Measurements from ENCODE around the gene TRAF2.

Gene TRAF2

GRCh38 chr9:136947955-136948510, 61.7 kb downstream of the TRAF2 start:
- H3K4me1 Mint-ChIP-seq = peaks cover 39% of the 10 kb centered on the region
- DNase-seq = no peak
- no peak for ATAC-seq
- no peaks in the 10 kb centered on the region for H3K27me3 Mint-ChIP-seq
- H3K4me3 Mint-ChIP-seq = peak overlapping the region in 1 of 2 donors; percentile 33
- H3K27ac Mint-ChIP-seq = peak overlapping the region in 1 of 2 donors; percentile 48
- no peaks in the 10 kb centered on the region for H3K9me3 Mint-ChIP-seq

GRCh38 chr9:136949239-136949816, 63.0 kb downstream of the TRAF2 start:
- H3K27me3 Mint-ChIP-seq = no peaks in the 10 kb centered on the region
- ATAC-seq = no peak

DNA sequence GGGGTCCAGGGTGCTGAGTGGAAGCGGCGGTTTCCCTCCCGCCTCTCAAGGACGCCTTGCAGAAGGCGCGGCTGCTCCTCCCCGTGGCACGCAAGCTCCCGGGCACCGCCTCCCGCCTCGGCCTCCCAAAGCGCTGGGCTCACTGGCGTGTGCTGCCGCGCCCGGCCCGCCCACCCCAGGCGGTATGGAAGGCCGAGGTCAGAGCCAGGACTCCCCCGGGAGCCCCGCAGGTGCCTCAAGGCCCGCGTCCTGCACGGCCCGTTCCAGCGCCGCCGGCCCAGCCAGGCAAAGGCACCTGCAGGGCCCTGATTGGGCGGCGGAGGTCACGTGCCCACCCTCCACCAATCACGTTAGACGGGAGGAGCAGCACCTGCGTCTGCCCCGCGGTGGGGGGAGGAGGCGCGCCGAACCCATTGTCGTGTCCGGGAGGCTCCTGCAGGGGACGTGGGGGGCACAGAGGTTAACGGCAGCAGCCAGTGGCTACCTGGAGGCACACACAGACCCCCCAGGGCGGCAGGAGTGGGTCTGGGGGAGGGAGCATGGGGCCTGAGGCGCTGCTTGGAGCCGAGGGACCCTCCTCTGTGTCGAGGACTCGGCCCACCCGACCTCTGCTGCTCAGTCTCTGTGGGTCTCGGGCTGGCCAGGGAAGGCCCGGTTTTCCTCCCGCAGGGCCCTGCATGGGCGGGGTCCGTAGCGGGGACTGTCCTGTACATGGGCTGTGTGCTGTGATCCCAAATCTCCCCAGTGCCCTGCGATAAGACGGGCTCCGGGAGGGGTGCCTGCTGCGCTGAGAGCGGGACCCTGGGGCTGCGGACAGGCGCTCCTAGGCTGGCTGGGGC, 63.7 kb downstream of the TRAF2 start:
- no peaks in the 10 kb centered on the region for H3K27me3 Mint-ChIP-seq
- peaks cover 29% of the 10 kb centered on the region for H3K4me1 Mint-ChIP-seq
- peak; percentile 93 to 97 for DNase-seq
- peak; percentile 91 for ATAC-seq
- H3K9me3 Mint-ChIP-seq = no peaks in the 10 kb centered on the region
- H3K27ac Mint-ChIP-seq = peak overlapping the region; percentile 91 to 93
- H3K4me3 Mint-ChIP-seq = peak overlapping the region; percentile 90 to 96

More at GRCh38 chr9:136949239-136949816, 63.0 kb downstream of the TRAF2 start:
- H3K4me3 Mint-ChIP-seq = peak overlapping the region; percentile 83 to 87
- H3K4me1 Mint-ChIP-seq = peaks cover 34% of the 10 kb centered on the region
- no peaks in the 10 kb centered on the region for H3K9me3 Mint-ChIP-seq
- no peak for DNase-seq
- H3K27ac Mint-ChIP-seq = peak overlapping the region; percentile 61 to 71

GRCh38 chr9:136950656-136951276, 64.5 kb downstream of the TRAF2 start:
- no peak for ATAC-seq
- H3K4me1 Mint-ChIP-seq = peaks cover 24% of the 10 kb centered on the region

GRCh38 chr9:136951541-136952320, 65.4 kb downstream of the TRAF2 start, which contains the start of gene LCN12:
LCN12 (plus strand) TSS chr9:136952273; CDS start chr9:136952328, 55 bp downstream.
- Mint-ChIP-seq H3K27ac (no peak within 1 kb of the TSS), H3K27me3 (no peaks in the 10 kb centered on the region), H3K4me3 (no peak within 1 kb of the TSS), H3K4me1 (peaks cover 24% of the 10 kb centered on the region), H3K9me3 (peaks cover 7 to 9% of the 10 kb centered on the region in 2 donors)
- ATAC-seq (no peak), DNase-seq (no peak)

More at GRCh38 chr9:136950656-136951276, 64.5 kb downstream of the TRAF2 start:
- DNase-seq = no peak
- Mint-ChIP-seq H3K27ac (peak overlapping the region; percentile 91 to 93), H3K9me3 (no peaks in the 10 kb centered on the region), H3K27me3 (no peaks in the 10 kb centered on the region), H3K4me3 (peak overlapping the region; percentile 90 to 96)

GRCh38 chr9:136952321-136952850, 66.1 kb downstream of the TRAF2 start:
- H3K27ac Mint-ChIP-seq = no peak overlapping the region
- DNase-seq (no peak), ATAC-seq (no peak)
- no peak overlapping the region for H3K4me3 Mint-ChIP-seq
- H3K9me3 Mint-ChIP-seq = peaks cover 9 to 13% of the 10 kb centered on the region in 2 donors
- H3K4me1 Mint-ChIP-seq = peaks cover 19% of the 10 kb centered on the region
- H3K27me3 Mint-ChIP-seq = no peaks in the 10 kb centered on the region

DNA sequence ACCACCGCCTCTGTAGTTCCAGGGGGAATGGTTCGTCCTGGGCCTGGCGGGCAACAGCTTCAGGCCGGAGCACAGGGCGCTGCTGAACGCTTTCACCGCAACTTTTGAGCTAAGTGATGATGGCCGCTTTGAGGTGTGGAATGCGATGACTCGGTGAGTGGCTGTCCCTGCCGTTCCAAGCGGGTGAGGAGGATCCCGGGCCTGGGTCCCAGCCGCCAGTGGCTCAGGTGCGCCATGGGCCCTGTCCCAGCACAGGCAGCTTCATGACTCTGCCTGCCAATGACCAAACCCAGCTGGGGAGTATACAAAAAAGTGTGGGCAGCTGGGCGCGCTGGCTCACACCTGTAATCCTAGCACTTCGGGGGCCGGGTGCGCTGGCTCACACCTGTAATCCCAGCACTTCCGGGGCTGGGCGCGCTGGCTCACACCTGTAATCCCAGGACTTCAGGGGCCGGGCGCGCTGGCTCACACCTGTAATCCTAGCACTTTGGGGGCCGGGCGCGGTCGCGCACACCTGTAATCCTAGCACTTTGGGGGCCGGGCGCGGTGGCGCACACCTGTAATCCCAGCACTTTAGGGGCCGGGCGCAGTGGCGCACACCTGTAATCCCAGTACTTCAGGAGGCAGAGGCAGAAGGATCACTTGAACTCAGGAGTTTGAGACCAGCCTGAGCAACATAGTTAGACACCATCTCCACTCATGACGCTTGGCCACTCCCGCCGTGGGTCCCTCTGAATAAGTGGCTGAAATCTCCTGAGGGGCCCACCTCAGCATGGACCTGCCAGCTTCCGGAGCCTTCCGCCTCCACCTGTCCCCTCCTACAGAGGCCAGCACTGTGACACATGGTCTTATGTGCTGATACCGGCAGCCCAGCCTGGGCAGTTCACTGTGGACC, 66.8 kb downstream of the TRAF2 start:
- H3K27ac Mint-ChIP-seq = no peak overlapping the region
- H3K27me3 Mint-ChIP-seq = no peaks in the 10 kb centered on the region
- peaks cover 12% of the 10 kb centered on the region for H3K4me1 Mint-ChIP-seq
- H3K4me3 Mint-ChIP-seq = no peak overlapping the region
- ATAC-seq (no peak), DNase-seq (no peak)
- peaks cover 9 to 13% of the 10 kb centered on the region in 2 donors for H3K9me3 Mint-ChIP-seq

- Mint-ChIP-seq H3K4me1 (peaks cover 17% of the 10 kb centered on the region), H3K27ac (no peak overlapping the region), H3K27me3 (no peaks in the 10 kb centered on the region), H3K9me3 (peaks cover 9 to 13% of the 10 kb centered on the region in 2 donors), H3K4me3 (no peak overlapping the region)
- ATAC-seq (no peak), DNase-seq (no peak)
Measured at GRCh38 chr9:136953771-136954269, 67.5 kb downstream of the TRAF2 start.

- Mint-ChIP-seq H3K4me1 (peaks cover 23% of the 10 kb centered on the region), H3K4me3 (no peak overlapping the region), H3K9me3 (peaks cover 9 to 13% of the 10 kb centered on the region in 2 donors), H3K27ac (no peak overlapping the region), H3K27me3 (no peaks in the 10 kb centered on the region)
- DNase-seq (no peak), ATAC-seq (peak; percentile 5)
Measured at GRCh38 chr9:136954270-136955083, 68.2 kb downstream of the TRAF2 start.

GRCh38 chr9:136955202-136955942, 69.1 kb downstream of the TRAF2 start:
- no peak for ATAC-seq
- peak overlapping the region in 1 of 2 donors; percentile 52 for H3K27ac Mint-ChIP-seq
- peaks cover 9 to 13% of the 10 kb centered on the region in 2 donors for H3K9me3 Mint-ChIP-seq
- DNase-seq = no peak
- H3K27me3 Mint-ChIP-seq = no peaks in the 10 kb centered on the region
- no peak overlapping the region for H3K4me3 Mint-ChIP-seq
- peaks cover 26% of the 10 kb centered on the region for H3K4me1 Mint-ChIP-seq

DNA sequence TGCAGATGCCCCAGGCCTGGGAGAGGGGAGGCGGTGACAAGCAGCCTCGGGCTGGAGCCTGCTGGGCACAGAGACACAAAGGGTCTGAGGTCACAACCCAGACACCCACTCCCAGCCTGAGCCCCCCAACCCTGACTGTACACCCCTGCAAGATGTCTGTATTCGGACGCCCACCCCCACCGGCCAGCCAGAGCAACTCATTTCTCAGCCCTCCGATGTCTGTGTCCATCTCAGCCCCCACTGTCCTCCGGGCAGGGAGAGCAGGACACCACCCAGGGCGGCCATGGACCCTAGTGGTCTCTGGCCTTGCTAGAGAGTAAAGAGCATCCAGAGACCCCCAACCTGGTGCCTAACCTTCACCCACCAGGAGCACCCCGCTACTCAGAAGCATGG, 69.6 kb downstream of the TRAF2 start:
- Mint-ChIP-seq H3K27ac (no peak overlapping the region), H3K4me3 (no peak overlapping the region), H3K27me3 (no peaks in the 10 kb centered on the region), H3K9me3 (peaks cover 9 to 13% of the 10 kb centered on the region in 2 donors), H3K4me1 (peaks cover 28% of the 10 kb centered on the region)
- ATAC-seq = no peak
- DNase-seq = no peak

GRCh38 chr9:136956604-136957003, 70.3 kb downstream of the TRAF2 start:
- Mint-ChIP-seq H3K27me3 (no peaks in the 10 kb centered on the region), H3K27ac (peak overlapping the region in 1 of 2 donors; percentile 14), H3K9me3 (peaks cover 9 to 13% of the 10 kb centered on the region in 2 donors), H3K4me3 (no peak overlapping the region), H3K4me1 (peaks cover 35% of the 10 kb centered on the region)
- no peak for ATAC-seq
- DNase-seq = no peak
